Right forelimb (tissue), 1 donor: ENCODE measurements around the gene HSPB1.
"Not testable (repeated sequence)": the region's sequence is repeated elsewhere in the genome, so short reads cannot be mapped to it uniquely, and the experiment has no call there.

Experiments used
- DNase-seq: peaks from one replicate; pipeline ENCODE4 v3.0.0-alpha.2; 2018

The HSPB1 gene

GRCh38 chr7:76302347-76303201 lies at the start of gene HSPB1:
TSS of gene HSPB1 (plus strand) at chr7:76302673. CDS start at chr7:76302713, 40 bp downstream.
- DNase-seq, result peak; percentile 91

- DNase-seq, result no peak
These were observed 47.7 kb upstream of the HSPB1 start for GRCh38 chr7:76254781-76255180.

- DNase-seq, result peak; percentile 31
These were observed 44.5 kb upstream of the HSPB1 start for GRCh38 chr7:76257973-76258372.

GRCh38 chr7:76259124-76260093 lies 43.1 kb upstream of the HSPB1 start:
- DNase-seq, result peak; percentile 48

- peak; percentile 43 for DNase-seq
These were observed 42.2 kb upstream of the HSPB1 start for GRCh38 chr7:76260171-76260703.

GRCh38 chr7:76261329-76261728 lies 41.1 kb upstream of the HSPB1 start:
- peak; percentile 17 for DNase-seq

GRCh38 chr7:76261931-76262330 lies 40.5 kb upstream of the HSPB1 start:
- DNase-seq, result no peak

GRCh38 chr7:76262683-76263402 lies 39.6 kb upstream of the HSPB1 start:
- peak; percentile 51 for DNase-seq

- DNase-seq, result no peak
These were observed 37.2 kb upstream of the HSPB1 start for GRCh38 chr7:76265299-76265698.

- no peak for DNase-seq
These were observed 35.2 kb upstream of the HSPB1 start for GRCh38 chr7:76267107-76267893.

- no peak for DNase-seq
These were observed 34.6 kb upstream of the HSPB1 start for GRCh38 chr7:76267894-76268183.

- no peak for DNase-seq
These were observed 34.1 kb upstream of the HSPB1 start for GRCh38 chr7:76268376-76268775.

- no peak for DNase-seq
These were observed 32.6 kb upstream of the HSPB1 start for GRCh38 chr7:76269895-76270294.

GRCh38 chr7:76271384-76271783 lies 31.1 kb upstream of the HSPB1 start:
- not testable (repeated sequence) for DNase-seq

GRCh38 chr7:76272142-76272541 lies 30.3 kb upstream of the HSPB1 start:
- DNase-seq, result no peak

GRCh38 chr7:76272851-76273497 lies 29.5 kb upstream of the HSPB1 start:
- no peak for DNase-seq

- no peak for DNase-seq
These were observed 29.0 kb upstream of the HSPB1 start for GRCh38 chr7:76273503-76273902.

GRCh38 chr7:76278540-76278939 lies 23.9 kb upstream of the HSPB1 start:
- no peak for DNase-seq

- no peak for DNase-seq
These were observed 22.1 kb upstream of the HSPB1 start for GRCh38 chr7:76280408-76280807.

- no peak for DNase-seq
These were observed 21.3 kb upstream of the HSPB1 start for GRCh38 chr7:76281006-76281705.
